ENCODE results near the gene RBM12.

The RBM12 gene

GRCh38 chr20:35619196-35620095 lies 45.3 kb downstream of the RBM12 start:
- DNase-seq = peak; percentile 89

GRCh38 chr20:35618263-35619131 lies 46.2 kb downstream of the RBM12 start:
- no peak for DNase-seq

- peak; percentile 65 for DNase-seq
Observed at GRCh38 chr20:35617397-35618262, 47.1 kb downstream of the RBM12 start.

GRCh38 chr20:35616465-35617396 lies 48.0 kb downstream of the RBM12 start:
- DNase-seq = peak; percentile 15

- peak; percentile 98 for DNase-seq
Observed at GRCh38 chr20:35615667-35616464, 48.8 kb downstream of the RBM12 start, which contains the start of gene SPAG4. Gene SPAG4 (plus strand): TSS chr20:35615829. CDS start chr20:35616004, 175 bp downstream.

- no peak for DNase-seq
Observed at GRCh38 chr20:35611482-35611881, 53.2 kb downstream of the RBM12 start.

GRCh38 chr20:35610833-35611427 lies 53.8 kb downstream of the RBM12 start:
- DNase-seq = no peak

- DNase-seq = no peak
Observed at GRCh38 chr20:35607003-35607735, 57.5 kb downstream of the RBM12 start.

GRCh38 chr20:35606127-35606526 lies 58.6 kb downstream of the RBM12 start:
- no peak for DNase-seq

GRCh38 chr20:35604449-35604747 lies 60.3 kb downstream of the RBM12 start:
- DNase-seq = no peak

- no peak for DNase-seq
Observed at GRCh38 chr20:35603695-35604448, 60.8 kb downstream of the RBM12 start.

GRCh38 chr20:35602851-35603495 lies 61.7 kb downstream of the RBM12 start:
- DNase-seq = no peak

- no peak for DNase-seq
Observed at GRCh38 chr20:35601990-35602389, 62.7 kb downstream of the RBM12 start.

GRCh38 chr20:35600993-35601973 lies 63.4 kb downstream of the RBM12 start:
- no peak for DNase-seq

GRCh38 chr20:35600176-35600992 lies 64.3 kb downstream of the RBM12 start:
- no peak for DNase-seq

- DNase-seq = no peak
Observed at GRCh38 chr20:35599776-35600120, 65.0 kb downstream of the RBM12 start.

All from kidney glomerular epithelial cell (primary cell).